T47D (cell line): ENCODE results near the gene PCSK4.
A peak's percentile ranks its signal among the peaks of the same experiment; 100 is the strongest.
"Not testable (repeated sequence)": the region's sequence is repeated elsewhere in the genome, so short reads cannot be mapped to it uniquely, and the experiment has no call there.

Experiments
- DNase-seq, 2 experiments: peaks; one replicate each; pipeline versions ENCODE4 v3.0.0 to v3.0.0-alpha.2; 2011 to 2012; ENCODE audit warnings: low read depth in 1 of 2, low spot score in 1 of 2
- JUND ChIP-seq: IDR thresholded peaks from 2 replicates; pipeline ENCODE4 v1.6.1; 2012; ENCODE audit warnings: low read depth
- in situ Hi-C: cut with HindIII; loops from 2 replicates; pipeline ENCODE4 v1.10.0; 2016; ENCODE audit warnings: low sequenced_read_pairs, low pct_unique_long_range_greater_than_20kb

The PCSK4 gene

DNA sequence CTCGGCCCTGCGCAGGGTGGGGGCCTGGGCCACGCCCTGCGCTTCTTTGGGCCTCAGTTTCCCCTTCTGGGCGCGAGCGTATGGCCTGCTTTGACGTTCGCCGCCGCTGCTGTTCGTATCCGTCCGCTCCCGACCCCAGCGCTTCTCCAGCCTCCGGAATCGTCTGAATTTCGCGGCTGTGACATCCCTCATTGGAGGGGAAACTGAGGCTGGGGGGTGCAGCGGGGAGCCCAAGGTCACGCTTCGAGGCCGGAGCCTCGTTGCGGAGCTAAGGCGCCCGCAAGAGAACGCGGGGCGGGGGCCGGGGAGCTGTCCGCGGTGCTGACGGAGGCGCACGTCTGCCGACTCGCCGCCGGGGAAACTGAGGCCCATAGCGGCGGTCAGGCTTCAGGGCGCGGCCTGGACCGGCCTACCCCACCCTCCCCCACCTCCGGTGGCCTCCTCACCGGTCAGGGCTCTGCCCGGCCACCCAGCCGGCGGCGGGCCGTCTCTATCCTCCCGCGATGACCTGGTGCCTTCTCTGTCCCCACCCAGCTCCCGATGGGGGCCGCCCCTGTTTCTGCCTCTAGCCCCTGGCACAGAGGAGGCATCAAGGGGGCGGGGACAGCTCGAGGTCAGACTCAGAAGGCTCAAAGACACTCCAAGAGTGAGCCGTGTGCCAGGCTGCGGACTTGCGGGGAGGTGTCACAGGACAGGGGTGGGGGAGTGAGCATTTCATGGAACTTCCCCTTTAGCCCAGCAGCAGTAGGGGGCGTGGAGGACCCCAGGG is 43.3 kb downstream of the PCSK4 start:
- peak in 1 of 2 experiments; percentile 36 for DNase-seq
- no peak for TF ChIP-seq JUND
- in situ Hi-C loops: no loop called here

DNA sequence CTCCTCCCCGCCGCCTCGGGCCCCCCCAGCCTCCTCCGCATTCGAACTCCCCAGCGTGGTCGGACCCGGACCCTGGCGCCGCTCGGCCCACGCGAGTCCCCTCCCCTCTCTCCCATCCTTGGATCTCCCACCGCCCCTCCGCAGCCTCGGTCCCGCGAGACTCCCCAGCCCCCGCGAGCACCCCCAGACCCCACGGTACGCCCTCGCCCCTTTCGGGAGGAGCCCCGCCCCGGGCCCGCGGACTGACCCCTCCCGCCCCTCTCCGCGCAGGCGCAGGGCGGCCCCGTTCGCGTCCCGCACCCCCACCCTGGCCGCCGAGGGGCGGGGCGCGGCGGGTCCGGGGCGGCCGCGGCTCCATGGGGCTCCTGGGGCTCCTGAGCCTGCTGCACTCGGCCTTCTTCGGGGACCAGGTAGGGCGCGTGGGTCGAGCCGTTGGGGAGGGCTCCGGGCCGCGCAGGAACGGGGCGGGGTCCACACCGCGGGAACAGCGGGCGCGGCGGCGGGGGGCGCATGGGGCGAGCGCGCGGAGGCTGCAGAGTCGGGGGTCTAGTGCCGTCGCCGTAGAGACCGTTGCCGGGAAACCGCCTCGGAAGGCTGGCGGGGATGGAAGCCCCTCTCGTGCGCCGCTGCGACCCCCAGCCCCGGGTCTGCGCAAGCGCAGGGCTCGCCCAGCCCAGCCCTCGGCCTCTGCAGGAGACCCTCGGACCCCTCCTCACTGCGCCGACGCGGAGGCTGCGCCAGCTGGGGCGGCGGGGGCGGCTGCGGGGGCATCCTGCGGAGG is 44.0 kb downstream of the PCSK4 start:
- no peak for TF ChIP-seq JUND
- DNase-seq: peak; percentile 51 to 66
- in situ Hi-C loops: no loop called here

DNA sequence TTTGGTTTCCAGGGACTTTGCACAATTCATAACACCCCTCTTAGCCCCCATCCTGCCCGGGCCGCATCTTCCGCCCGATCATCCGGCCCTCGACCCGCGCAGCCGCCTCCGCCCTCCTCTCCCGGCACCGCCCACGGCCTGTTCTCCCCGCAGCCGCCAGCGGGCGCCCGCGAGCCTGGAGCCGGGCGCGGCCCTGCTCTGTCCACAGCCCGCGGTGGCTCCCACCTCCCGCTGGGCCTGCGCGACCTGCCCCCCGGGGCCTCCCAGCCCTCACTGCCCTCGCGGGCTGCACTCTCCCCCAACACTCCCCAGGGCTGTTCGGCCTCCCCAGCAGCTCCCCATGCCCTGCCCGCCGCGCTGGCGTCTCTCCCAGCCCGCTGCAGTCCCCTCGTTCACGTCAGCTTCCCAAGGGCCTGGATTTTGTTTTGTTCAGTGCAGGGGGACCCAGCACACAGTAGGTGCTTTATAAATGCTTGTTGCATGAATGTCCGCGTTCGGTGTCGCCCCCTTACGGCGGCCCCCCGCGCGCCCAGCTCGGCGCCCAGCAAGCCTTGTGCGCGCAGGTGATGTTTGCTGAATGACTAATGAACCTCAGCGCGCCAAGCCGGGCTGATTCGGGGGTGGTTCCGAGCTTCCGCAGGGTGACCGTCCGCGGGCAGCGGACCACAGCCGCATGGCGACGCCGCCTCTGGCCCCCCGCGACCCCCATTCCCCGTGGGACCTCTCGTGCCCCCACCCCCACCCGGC is 44.8 kb downstream of the PCSK4 start:
- no peak for TF ChIP-seq JUND
- peak; percentile 70 to 85 for DNase-seq
- in situ Hi-C loops: no loop called here

DNA sequence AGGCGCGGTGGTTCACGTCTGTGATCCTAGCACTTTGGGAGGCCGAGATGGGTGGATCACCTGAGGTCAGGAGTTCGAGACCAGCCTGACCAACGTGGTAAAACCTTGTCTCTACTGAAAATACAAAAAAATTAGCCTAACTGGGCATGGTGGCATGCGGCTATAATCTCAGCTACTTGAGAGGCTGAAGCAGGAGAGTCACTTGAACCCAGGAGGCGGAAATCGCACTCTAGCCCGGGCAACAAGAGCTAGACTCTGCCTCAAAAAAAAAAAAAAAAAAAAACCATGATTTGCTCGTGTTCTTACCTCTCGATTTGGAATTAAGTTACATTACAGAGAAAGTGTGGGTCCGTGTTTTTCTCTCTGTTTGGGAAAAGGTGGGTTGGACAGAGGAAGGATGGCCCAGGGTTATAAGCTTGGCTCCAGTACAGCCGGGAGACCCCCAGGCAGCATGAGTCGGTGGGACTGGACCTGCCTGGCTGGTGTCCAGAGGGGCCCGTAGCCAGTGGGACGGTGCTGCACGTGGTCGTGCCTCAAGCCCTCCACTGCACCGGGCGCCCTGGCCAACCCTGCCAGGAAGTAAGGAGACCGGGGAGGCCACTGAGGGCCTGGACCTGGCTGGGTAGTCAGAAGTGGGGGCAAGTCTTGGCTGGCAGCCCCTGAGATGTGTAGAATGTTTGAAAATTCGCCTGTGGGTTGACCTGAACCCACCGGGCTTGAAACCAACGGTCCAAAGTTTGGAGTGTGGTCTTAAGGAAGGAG is 48.3 kb downstream of the PCSK4 start:
- in situ Hi-C loops: no loop called here
- TF ChIP-seq JUND: no peak
- DNase-seq: no peak

DNA sequence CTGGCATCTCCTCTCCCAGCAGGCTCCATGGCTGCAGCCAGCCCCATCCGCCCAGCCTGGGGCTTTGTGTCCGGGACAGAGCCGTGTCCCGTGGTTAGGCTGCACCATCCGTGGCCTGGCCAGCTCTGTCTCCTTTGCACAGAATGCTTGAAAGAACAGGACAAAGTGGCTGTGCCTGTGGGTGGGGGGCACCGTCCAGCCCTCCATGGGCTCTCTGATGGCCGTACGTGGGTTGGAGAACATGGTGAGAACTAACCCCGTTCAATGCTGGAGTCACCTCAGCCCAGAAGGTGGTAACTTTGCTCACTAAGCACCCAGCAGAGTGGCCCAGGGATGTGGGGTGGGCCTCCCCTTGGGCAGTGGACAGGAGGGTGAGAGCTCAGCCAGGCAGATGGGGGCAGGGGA is 49.1 kb downstream of the PCSK4 start:
- in situ Hi-C loops: no loop called here
- no peak for TF ChIP-seq JUND
- no peak for DNase-seq

DNA sequence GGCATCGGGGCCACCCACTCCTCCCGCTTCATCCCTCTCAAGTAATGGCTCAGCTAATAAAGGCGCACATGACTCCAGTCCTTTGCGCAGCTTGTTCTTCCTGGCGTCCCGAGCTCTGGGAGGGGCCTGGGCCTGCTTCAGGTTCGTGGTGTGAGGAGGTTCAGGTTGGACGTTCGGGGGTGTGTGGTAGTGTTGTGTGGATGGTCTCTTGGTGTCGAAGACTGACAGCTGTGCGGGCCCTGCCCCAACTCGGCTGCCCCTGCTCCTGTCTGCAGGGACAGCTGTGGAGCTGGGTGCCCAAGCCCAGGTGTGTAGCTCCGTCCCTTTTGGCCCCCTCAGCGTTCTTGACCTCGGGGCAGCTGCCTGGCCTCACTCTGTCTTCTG is 49.7 kb downstream of the PCSK4 start:
- in situ Hi-C loops: no loop called here
- TF ChIP-seq JUND: no peak
- DNase-seq: no peak

DNA sequence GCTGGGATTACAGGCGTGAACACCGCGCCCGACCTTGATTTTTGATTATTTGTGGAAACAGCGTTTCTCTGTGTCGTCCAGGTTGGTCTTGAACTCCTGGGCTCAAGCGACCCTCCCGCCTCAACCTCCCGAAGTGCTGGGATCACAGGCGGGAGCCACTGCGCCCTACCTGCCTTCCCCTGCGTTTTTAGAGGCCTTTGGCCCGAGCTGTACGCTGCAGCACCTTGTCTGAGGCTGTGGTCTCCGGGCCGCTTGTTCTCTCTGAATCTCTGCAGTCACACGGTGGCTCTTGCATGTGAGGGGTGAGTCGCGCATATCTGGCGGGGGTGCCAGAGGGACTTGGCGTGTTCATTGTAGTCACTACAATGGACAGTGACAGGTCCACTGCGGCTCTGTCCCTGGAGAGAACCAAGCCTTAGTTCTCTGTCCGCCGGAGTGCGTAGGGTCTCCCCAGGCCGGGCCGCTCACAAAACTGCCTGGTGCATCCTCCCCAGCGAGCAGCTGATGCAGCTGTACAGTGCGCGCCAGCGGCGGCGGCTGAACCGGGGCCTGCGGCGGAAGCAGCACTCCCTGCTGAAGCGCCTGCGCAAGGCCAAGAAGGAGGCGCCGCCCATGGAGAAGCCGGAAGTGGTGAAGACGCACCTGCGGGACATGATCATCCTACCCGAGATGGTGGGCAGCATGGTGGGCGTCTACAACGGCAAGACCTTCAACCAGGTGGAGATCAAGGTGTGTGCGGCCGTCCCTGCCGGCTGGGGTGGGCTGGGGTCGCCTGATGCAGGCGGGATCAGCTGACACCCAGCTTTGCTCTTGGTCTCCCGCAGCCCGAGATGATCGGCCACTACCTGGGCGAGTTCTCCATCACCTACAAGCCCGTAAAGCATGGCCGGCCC is 50.4 kb downstream of the PCSK4 start:
- DNase-seq, in situ Hi-C loops: not testable (repeated sequence)

DNA sequence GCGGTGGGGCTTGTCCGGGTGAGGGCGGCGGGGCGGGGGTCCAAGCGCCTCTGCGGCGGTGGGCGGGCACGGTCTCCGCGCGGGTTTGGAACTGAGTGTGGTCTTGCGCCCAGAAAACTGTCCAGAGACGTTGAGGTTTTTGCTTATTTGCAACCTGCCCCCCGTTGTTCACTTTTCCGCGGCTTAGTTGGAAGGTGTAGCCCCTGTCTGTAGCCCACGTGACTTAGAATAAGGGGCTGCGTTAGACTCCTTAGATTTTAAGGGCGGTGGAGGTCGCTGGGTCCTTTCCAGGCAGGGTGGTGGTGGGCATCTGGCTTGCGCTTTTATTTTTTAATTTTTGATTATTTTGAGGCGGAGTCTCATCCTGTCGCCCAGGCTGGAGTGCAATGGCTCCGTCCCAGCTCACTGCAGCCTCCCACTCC is 51.2 kb downstream of the PCSK4 start:
- no peak for TF ChIP-seq JUND
- DNase-seq: no peak
- in situ Hi-C loops: no loop called here

DNA sequence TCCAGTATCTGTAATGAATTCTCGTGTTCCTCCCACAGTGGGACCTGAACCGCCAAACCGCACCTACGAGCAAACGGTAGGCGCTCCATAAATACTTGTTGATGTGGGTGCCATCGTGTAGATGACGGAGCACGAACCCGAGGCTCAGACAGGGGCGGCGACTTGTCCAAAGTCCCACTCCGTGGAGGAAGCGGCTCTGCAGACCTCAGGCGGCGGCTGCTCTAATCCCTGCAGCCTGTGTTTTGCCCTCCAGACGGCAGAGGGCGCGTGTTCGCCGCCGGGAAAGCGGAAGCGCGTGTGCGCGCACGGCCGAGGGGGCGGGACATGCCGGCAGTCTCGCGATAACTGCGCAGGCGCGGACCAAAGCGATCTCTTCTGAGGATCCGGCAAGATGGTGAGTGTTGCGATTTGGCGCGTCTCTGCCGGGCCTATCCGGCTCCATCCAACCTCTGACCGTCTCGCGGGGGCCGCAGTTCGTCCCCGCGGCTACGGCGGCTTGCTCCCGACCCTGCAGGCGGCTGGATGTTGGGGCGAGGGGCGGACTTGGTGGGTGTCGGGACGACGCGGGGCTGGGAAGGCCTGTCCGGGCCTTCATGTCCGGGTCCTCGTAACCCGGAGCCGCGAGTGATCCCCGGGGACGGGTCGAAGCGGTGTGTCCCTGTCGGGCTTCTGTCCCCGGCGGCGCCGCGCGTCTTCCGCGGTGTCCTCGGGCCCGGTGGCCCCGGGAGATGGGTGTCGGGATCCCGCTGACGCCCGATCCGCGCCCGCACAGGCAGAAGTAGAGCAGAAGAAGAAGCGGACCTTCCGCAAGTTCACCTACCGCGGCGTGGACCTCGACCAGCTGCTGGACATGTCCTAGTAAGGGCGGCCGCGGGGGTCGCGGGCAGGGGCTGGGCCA is 51.9 kb downstream of the PCSK4 start, which contains the start of gene RPS15:
TSS of gene RPS15 (plus strand) at position 362 of the 898 bp plus-strand sequence. CDS start at position 392, 30 bp downstream.
- peak; percentile 86 to 93 for DNase-seq
- no peak for TF ChIP-seq JUND
- in situ Hi-C loops: no loop called here

DNA sequence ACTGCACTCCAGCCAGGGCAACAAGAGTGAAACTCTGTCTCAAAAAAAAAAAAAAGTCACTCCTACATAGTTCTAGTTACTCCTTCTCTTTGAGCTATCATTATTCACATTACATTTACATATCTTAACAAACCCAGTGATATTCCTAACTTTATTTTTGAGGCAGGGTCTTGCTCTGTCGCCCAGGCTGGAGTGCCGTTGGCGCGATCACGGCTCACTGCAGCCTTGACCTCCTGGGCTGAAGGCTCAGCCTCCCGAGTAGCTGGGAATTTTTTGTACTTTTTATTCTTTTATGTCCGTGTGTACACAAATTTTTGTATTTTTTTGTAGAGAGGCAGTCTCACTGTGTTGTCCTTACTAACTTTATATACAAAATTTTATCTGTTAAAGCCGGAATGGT is 52.5 kb downstream of the PCSK4 start:
- in situ Hi-C loops: no loop called here
- TF ChIP-seq JUND: no peak
- DNase-seq: no peak

DNA sequence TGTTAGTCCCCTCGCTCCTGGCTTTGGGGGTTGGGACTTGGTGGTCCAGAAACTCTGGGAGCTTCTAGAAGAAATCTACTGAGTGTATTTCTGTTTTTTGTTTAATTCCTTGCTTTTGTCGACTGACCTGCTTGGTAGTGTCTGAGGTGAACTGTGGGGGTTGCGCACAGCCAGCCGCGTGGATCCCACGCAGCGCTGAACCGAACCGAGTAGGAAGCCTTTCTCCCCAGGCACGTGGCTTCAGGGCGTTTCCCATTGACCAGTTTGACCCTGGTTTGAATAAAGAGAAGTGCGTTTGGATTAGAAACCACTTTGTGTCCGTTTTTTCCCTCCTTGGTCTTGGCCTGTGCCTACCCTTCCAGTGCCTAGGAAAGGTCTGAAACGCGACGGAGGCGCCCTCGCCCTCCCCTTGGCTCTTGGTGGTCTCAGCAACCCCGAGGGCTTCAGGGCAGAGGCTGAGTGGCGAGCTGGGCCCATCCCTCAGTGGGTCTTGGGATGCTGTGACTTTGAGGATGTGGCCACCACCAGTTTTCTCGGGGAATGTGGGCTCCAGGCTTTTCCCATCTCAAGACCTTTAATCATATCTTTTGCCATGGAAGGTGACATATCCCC is 54.7 kb downstream of the PCSK4 start:
- DNase-seq: no peak
- in situ Hi-C loops: no loop called here
- no peak for TF ChIP-seq JUND
